Breast epithelium (tissue), 3 donors: Measurements from ENCODE around the gene GLI2.

ENCODE experiments used
- CTCF ChIP-seq, 3 donors: fragments of 450-650 bp; IDR thresholded peaks; one replicate each; pipeline ENCODE4 v1.5.1; 2016 to 2017; ENCODE audit warnings: antibody characterized with exemption in 3 of 3, mild to moderate bottlenecking in 3 of 3, moderate library complexity in 3 of 3
- POLR2AphosphoS5 ChIP-seq, 3 donors: sonication (generic); formaldehyde crosslinking; IDR thresholded peaks; one replicate each; pipeline ENCODE4 v1.6.1; 2017; ENCODE audit warnings: antibody characterized with exemption in 3 of 3

DNA sequence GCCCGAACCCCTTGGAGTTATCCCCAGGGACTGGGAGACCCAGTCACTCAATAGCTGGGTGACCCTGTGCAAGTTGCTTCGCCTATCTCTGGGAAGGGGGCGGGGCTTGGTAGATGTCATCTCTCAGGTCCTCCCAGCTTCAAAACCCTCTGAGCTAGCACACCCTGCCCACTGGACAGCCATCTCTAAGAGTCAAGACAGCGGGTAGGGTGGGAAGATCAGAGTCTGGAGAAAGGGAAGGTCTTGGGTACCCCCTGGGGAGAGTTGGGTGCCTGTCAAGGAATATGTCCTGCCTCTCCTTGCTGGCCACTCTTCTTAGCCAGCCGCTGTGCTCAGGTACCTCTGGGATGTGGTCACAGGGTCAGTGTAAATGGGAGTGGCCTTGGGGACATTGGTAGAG, 8.0 kb downstream of the GLI2 start:
- TF ChIP-seq CTCF (IDR thresholded peaks at IDR 0.05) (no peak), POLR2AphosphoS5 (IDR thresholded peaks at IDR 0.05) (no peak)
